ENCODE measurements around the gene PYM1. TPM values are rescaled to one million over a fixed set of nuclear protein-coding genes. Genes with fewer than 3 reads are reported as not detected.

PYM1 gene
- total and polyA plus RNA-seq, 2 of the 8 experiments (the other 6 are each of a cell fraction or from before 2014, with no cell fraction given): 38.7 to 58.5 TPM

DNA sequence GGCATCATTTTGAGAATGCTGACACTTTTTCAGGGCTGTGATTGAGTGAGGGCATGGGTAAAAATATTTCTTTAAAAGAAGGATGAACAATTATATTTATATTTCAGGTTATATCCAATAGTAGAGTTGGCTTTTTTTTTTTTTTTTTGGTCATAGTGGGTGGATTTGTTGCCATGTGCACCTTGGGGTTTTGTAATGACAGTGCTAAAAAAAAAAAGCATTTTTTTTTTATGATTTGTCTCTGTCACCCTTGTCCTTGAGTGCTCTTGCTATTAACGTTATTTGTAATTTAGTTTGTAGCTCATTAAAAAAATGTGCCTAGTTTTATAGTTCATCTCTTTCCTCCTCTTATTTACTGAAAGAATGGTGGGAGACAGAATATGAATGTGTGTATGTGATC lies 44.8 kb upstream of the PYM1 start (continued):
- TF ChIP-seq POU5F1 (IDR thresholded peaks at IDR 0.05; ENCODE audit: low read depth, low read length): no peak

Measured in H1 (cell line).